Erythroblast (primary cell): ENCODE data around the gene MOB1B.
A peak's percentile ranks its signal among the peaks of the same experiment; 100 is the strongest.

Experiments used
- GATA1 ChIP-seq: IDR thresholded peaks from 2 replicates; pipeline ENCODE4 v1.6.1; 2011; ENCODE audit warnings: low read depth, mild to moderate bottlenecking, control low read depth, low read length, moderate library complexity
- POLR2A ChIP-seq: IDR thresholded peaks from 2 replicates; pipeline ENCODE4 v1.6.1; 2011; ENCODE audit warnings: mild to moderate bottlenecking, low read length

DNA sequence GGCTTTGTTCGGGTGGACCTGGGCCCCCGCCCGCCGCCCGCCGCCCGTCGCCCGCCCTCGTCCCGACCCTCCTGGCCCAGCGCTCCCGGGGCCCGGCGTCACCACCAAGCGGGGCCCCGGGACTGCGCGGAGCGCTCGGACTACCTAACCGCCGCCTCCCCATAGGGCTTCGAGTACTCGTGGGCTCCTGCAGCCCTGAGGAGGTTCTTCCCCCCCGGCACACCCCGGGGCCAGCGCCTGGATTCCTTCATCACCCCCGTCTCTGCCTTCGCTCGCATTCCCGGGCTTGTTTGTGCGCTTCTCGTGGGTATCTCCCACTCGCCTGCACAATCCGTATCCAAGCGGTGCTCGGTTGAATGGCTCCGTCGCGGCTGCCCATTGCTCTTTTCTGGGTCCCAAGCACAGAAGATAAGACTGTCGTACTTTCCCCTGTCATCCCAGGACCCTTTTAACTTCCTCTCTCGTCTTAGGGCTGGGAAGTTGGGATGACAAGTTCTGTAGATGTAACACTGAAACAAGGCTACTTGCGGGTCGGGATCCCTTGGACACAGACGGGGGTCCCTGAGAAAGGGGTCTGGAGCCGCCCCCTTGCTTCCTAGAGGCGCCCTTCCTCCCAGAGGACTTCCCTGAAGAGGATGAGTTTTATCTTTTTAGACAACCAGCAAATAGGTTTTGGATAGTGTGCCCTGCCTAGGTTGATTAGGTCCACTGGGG lies 565 bp downstream of the MOB1B start:
- TF ChIP-seq POLR2A: peak; percentile 89
- no peak for TF ChIP-seq GATA1
